Left forelimb (tissue), 1 donor: ENCODE measurements around the gene PRPF8.
"Not testable (repeated sequence)": the region's sequence is repeated elsewhere in the genome, so short reads cannot be mapped to it uniquely, and the experiment has no call there.

Experiments
- DNase-seq: peaks from one replicate; pipeline ENCODE4 v3.0.0-alpha.2; 2018; ENCODE audit warnings: low spot score

The PRPF8 gene

GRCh38 chr17:1684378-1685189 lies at the start of gene PRPF8:
TSS of gene PRPF8 (minus strand) at chr17:1684867. CDS start at chr17:1684571, 296 bp downstream.
- peak; percentile 97 for DNase-seq

GRCh38 chr17:1733759-1734158 lies 49.1 kb upstream of the PRPF8 start:
- no peak for DNase-seq

- DNase-seq: no peak
These were observed 48.2 kb upstream of the PRPF8 start for GRCh38 chr17:1732833-1733321.

- DNase-seq: no peak
These were observed 47.7 kb upstream of the PRPF8 start for GRCh38 chr17:1732241-1732832.

GRCh38 chr17:1731194-1731506 lies 46.5 kb upstream of the PRPF8 start:
- DNase-seq: no peak

- peak; percentile 84 for DNase-seq
These were observed 45.9 kb upstream of the PRPF8 start for GRCh38 chr17:1730326-1731193.

GRCh38 chr17:1729966-1730325 lies 45.3 kb upstream of the PRPF8 start:
- DNase-seq: no peak

- DNase-seq: no peak
These were observed 43.4 kb upstream of the PRPF8 start for GRCh38 chr17:1727876-1728630.

GRCh38 chr17:1727258-1727789 lies 42.7 kb upstream of the PRPF8 start:
- DNase-seq: no peak

GRCh38 chr17:1726626-1727257 lies 42.1 kb upstream of the PRPF8 start:
- no peak for DNase-seq

- DNase-seq: no peak
These were observed 41.2 kb upstream of the PRPF8 start for GRCh38 chr17:1725642-1726511.

GRCh38 chr17:1724869-1725641 lies 40.4 kb upstream of the PRPF8 start:
- no peak for DNase-seq

GRCh38 chr17:1724351-1724868 lies 39.7 kb upstream of the PRPF8 start, which contains the start of gene WDR81:
TSS of gene WDR81 (plus strand) at chr17:1724704. CDS start at chr17:1724960, 256 bp downstream.
- DNase-seq: peak; percentile 89

- not testable (repeated sequence) for DNase-seq
These were observed 37.4 kb upstream of the PRPF8 start for GRCh38 chr17:1722022-1722421.

- DNase-seq: no peak
These were observed 36.3 kb upstream of the PRPF8 start for GRCh38 chr17:1720856-1721386.

GRCh38 chr17:1718362-1719165 lies 33.9 kb upstream of the PRPF8 start:
- DNase-seq: no peak

- DNase-seq: peak; percentile 85
These were observed 32.4 kb upstream of the PRPF8 start for GRCh38 chr17:1716912-1717695.
